ENCODE measurements around the gene ARFGEF2.

DNA sequence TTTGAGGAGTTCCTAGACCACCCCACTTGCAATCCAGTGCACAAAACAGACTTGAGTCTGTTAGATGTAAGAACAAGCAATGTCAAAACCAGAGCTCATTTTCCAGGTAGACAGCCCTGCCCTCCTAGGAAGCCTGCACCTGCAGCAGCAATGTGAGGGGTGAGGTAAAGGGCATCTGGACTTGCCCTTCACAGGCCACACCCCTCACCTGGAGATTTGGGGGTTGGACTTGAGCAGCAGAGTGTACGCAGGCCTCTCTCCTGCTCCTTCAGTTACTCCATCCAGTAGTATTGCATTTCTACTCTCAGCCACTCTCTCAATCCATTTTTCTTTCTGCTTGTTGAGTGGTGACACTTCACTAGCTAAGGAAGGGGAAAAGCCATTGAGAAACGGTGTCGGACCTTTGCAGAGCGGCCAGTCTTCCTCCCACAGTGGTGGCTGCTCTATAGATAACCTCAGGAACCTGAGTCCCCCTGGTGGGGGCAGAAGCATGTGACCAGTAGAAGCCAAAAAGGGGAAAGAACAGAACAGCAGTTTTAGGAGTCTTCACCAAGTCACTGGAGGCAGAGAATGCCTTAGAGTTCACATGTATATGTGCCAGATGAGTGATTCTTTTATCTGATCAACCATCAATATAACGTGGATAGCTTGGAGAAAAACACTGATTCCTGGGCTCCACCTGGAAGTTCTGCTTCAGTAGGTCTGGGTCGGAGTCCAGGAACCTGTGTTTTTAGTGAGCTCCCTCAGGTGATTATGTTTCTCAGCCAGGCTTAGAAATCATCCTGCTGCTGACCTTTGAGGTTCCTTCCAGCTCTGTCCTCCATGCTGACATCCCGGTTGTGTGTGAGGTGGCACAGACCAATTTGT, 28.0 kb downstream of the ARFGEF2 start:
- TF ChIP-seq, protein P1, sequence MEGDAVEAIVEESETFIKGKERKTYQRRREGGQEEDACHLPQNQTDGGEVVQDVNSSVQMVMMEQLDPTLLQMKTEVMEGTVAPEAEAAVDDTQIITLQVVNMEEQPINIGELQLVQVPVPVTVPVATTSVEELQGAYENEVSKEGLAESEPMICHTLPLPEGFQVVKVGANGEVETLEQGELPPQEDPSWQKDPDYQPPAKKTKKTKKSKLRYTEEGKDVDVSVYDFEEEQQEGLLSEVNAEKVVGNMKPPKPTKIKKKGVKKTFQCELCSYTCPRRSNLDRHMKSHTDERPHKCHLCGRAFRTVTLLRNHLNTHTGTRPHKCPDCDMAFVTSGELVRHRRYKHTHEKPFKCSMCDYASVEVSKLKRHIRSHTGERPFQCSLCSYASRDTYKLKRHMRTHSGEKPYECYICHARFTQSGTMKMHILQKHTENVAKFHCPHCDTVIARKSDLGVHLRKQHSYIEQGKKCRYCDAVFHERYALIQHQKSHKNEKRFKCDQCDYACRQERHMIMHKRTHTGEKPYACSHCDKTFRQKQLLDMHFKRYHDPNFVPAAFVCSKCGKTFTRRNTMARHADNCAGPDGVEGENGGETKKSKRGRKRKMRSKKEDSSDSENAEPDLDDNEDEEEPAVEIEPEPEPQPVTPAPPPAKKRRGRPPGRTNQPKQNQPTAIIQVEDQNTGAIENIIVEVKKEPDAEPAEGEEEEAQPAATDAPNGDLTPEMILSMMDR (IDR thresholded peaks at IDR 0.05): no peak
- no peak for TF ChIP-seq POLR2A (IDR thresholded peaks at IDR 0.05)
- no peak for TF ChIP-seq EP300 (IDR thresholded peaks at IDR 0.05)
